ENCODE results near the gene CCNI. TPM values are rescaled to one million over a fixed set of nuclear protein-coding genes. Genes with fewer than 3 reads are reported as not detected.
"Not testable (repeated sequence)": the region's sequence is repeated elsewhere in the genome, so short reads cannot be mapped to it uniquely, and the experiment has no call there.

Gene CCNI
- polyA plus RNA-seq, 1 experiment, result 85.1 TPM

- ChIA-PET POLR2A (no interaction called here), CTCF (interaction anchor here (0.7 to 1.8 kb wide), 4 partner anchors 11 to 521 kb away, joined by 3 read pairs; no protein-coding TSS in a partner anchor)
- TF ChIP-seq CTCF (IDR thresholded peaks at IDR 0.05; ENCODE audit: insufficient read depth, low read depth, low read length), result no peak
- Histone ChIP-seq H3K27me3 (ENCODE audit: control insufficient read depth, insufficient read depth, low read length) (no peaks in the 10 kb centered on the region), H3K36me3 (ENCODE audit: control insufficient read depth, insufficient read depth, low read length) (peaks cover 5% of the 10 kb centered on the region), H3K4me3 (ENCODE audit: low read depth, low read length) (no peak overlapping the region)
- DNase-seq (ENCODE audit: low read depth), result no peak
Measured at GRCh38 chr4:77040854-77041725, 34.7 kb downstream of the CCNI start.

- ChIA-PET POLR2A (no interaction called here), CTCF (interaction anchor here (0.6 to 1.8 kb wide), 5 partner anchors 12 to 520 kb away, joined by 3 read pairs; no protein-coding TSS in a partner anchor)
- no peak for TF ChIP-seq CTCF (IDR thresholded peaks at IDR 0.05; ENCODE audit: insufficient read depth, low read depth, low read length)
- Histone ChIP-seq H3K27me3 (ENCODE audit: control insufficient read depth, insufficient read depth, low read length) (no peaks in the 10 kb centered on the region), H3K4me3 (ENCODE audit: low read depth, low read length) (no peak overlapping the region), H3K36me3 (ENCODE audit: control insufficient read depth, insufficient read depth, low read length) (peaks cover 8% of the 10 kb centered on the region)
- peak; percentile 31 for DNase-seq (ENCODE audit: low read depth)
Measured at GRCh38 chr4:77040270-77040669, 35.5 kb downstream of the CCNI start.

GRCh38 chr4:77039796-77040195, 36.0 kb downstream of the CCNI start:
- ChIA-PET POLR2A (no interaction called here), CTCF (interaction anchor here (0.6 to 1.8 kb wide), 5 partner anchors 12 to 163 kb away, joined by 3 read pairs; no protein-coding TSS in a partner anchor)
- no peaks in the 10 kb centered on the region for H3K27me3 ChIP-seq (ENCODE audit: control insufficient read depth, insufficient read depth, low read length)
- peaks cover 8% of the 10 kb centered on the region for H3K36me3 ChIP-seq (ENCODE audit: control insufficient read depth, insufficient read depth, low read length)
- no peak for TF ChIP-seq CTCF (IDR thresholded peaks at IDR 0.05; ENCODE audit: insufficient read depth, low read depth, low read length)
- H3K4me3 ChIP-seq (ENCODE audit: low read depth, low read length), result no peak overlapping the region
- DNase-seq (ENCODE audit: low read depth), result no peak

GRCh38 chr4:77037736-77038135, 38.1 kb downstream of the CCNI start:
- Histone ChIP-seq H3K27me3 (ENCODE audit: control insufficient read depth, insufficient read depth, low read length) (no peaks in the 10 kb centered on the region), H3K4me3 (ENCODE audit: low read depth, low read length) (no peak overlapping the region), H3K36me3 (ENCODE audit: control insufficient read depth, insufficient read depth, low read length) (peaks cover 11% of the 10 kb centered on the region)
- ChIA-PET CTCF (interaction anchor here (0.6 kb wide), 1 partner anchor 858 kb away, joined by 3 read pairs; no protein-coding TSS in a partner anchor), POLR2A (no interaction called here)
- no peak for DNase-seq (ENCODE audit: low read depth)
- TF ChIP-seq CTCF (IDR thresholded peaks at IDR 0.05; ENCODE audit: insufficient read depth, low read depth, low read length), result no peak

- ChIA-PET CTCF (interaction anchor here (0.6 kb wide), 1 partner anchor 858 kb away, joined by 3 read pairs; no protein-coding TSS in a partner anchor), POLR2A (interaction anchor here (1.2 kb wide), 1 partner anchor 35 kb away, joined by 3 read pairs; no protein-coding TSS in a partner anchor)
- DNase-seq (ENCODE audit: low read depth); H3K4me3 ChIP-seq (ENCODE audit: low read depth, low read length); H3K27me3 ChIP-seq (ENCODE audit: control insufficient read depth, insufficient read depth, low read length): not testable (repeated sequence)
- H3K36me3 ChIP-seq (ENCODE audit: control insufficient read depth, insufficient read depth, low read length), result peaks cover 13% of the 10 kb centered on the region
Measured at GRCh38 chr4:77037168-77037567, 38.6 kb downstream of the CCNI start.
